D721Med (cell line): Measurements from ENCODE around the gene RASA4.
"Not testable (repeated sequence)": the region's sequence is repeated elsewhere in the genome, so short reads cannot be mapped to it uniquely, and the experiment has no call there.

ENCODE experiments used
- DNase-seq: peaks from one replicate; pipeline ENCODE4 v3.0.0; 2011; ENCODE audit warnings: low spot score; ENCODE audit not compliant: insufficient read length
- FAIRE-seq: peaks from 2 replicates; lab custom pipeline; 2011; peaks lifted over from hg19 to GRCh38; lab: Jason Lieb, UNC

The RASA4 gene

GRCh38 chr7:102610441-102610840, 6.1 kb downstream of the RASA4 start:
- not testable (repeated sequence) for FAIRE-seq, DNase-seq

- DNase-seq, FAIRE-seq: not testable (repeated sequence)
Measured at GRCh38 chr7:102609734-102610133, 6.8 kb downstream of the RASA4 start.

GRCh38 chr7:102606848-102607247, 9.7 kb downstream of the RASA4 start:
- FAIRE-seq = not testable (repeated sequence)

GRCh38 chr7:102604431-102605145, 12.0 kb downstream of the RASA4 start:
- not testable (repeated sequence) for DNase-seq, FAIRE-seq

More at GRCh38 chr7:102606848-102607247, 9.7 kb downstream of the RASA4 start:
- not testable (repeated sequence) for DNase-seq

DNA sequence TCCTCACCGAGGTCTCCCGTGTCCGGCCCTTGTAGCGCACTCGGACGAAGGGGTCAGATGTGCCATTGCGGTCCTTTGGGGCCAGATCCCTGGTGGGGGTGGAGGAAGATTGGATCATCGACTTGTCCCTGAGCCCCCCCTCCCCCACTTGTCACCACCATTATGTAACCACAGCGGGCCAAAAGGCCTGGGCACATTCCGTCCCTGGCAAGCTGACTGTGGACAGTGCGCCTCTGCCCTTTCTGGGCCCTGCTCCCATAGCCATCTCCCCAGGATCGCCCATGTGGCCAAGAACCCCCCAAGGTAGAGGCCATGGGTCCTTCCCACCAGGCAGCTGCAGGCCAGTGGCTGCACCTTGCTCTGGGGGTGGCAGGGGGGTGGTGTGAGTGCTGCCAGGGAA, 14.2 kb downstream of the RASA4 start:
- DNase-seq, FAIRE-seq: not testable (repeated sequence)

GRCh38 chr7:102599699-102600098, 16.9 kb downstream of the RASA4 start:
- not testable (repeated sequence) for DNase-seq, FAIRE-seq

GRCh38 chr7:102596036-102596435, 20.5 kb downstream of the RASA4 start:
- DNase-seq, FAIRE-seq: not testable (repeated sequence)

DNA sequence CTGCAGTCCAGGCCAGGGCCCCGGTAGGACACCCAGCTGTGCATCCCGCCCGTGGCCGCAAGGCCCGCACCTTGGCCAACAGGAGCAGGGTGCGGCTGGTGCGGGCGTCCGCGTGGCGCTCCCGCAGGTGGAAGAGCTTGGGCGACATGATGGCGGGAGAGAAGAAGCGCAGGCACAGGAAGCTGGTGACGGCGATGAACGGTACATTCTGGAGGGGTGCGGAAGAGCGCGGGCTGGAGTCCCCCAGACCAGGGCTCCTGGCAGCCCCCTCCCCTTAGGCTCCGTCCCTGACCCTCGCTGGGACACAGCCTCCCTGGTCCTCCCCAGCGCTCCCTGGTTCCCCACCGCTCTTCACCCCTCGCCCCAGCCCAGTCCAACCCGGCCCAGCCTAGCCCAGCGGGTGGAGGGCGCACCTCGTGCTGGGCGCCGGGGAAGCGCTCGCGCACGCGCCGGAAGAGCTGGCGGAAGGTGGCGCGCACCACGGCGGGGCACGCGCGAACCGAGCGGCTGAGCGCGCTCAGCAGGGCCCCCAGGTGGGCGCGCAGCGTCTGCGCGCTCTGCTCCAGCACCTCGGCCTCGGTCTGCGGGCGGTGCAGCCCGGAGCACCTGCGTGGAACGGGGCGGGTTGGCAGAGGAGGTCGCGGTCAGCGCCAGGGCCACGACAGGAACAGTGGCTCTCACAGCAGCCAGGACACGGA, 22.8 kb downstream of the RASA4 start:
- not testable (repeated sequence) for DNase-seq, FAIRE-seq

- not testable (repeated sequence) for DNase-seq, FAIRE-seq
Measured at GRCh38 chr7:102592477-102593019, 24.0 kb downstream of the RASA4 start.

GRCh38 chr7:102589857-102590256, 26.7 kb downstream of the RASA4 start:
- DNase-seq, FAIRE-seq: not testable (repeated sequence)

DNA sequence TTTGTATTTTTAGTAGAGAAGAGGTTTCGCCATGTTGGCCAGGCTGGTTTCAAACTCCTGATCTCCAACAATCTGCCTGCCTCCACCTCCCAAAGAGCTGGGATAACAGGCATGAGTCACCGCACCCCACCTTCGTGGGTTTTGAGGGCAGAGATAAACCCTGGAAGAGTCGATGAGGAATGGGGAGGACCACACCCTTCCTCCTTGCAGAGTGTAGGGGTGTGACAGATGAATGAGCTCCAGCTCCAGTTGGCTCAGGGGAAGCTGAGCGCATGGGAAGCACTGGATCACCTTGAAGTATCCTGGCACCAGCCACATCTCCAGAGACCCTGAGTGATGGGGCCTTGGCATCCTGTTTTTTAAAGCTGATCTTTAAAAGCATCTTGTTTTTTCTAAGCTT, 33.1 kb downstream of the RASA4 start:
- not testable (repeated sequence) for FAIRE-seq, DNase-seq

DNA sequence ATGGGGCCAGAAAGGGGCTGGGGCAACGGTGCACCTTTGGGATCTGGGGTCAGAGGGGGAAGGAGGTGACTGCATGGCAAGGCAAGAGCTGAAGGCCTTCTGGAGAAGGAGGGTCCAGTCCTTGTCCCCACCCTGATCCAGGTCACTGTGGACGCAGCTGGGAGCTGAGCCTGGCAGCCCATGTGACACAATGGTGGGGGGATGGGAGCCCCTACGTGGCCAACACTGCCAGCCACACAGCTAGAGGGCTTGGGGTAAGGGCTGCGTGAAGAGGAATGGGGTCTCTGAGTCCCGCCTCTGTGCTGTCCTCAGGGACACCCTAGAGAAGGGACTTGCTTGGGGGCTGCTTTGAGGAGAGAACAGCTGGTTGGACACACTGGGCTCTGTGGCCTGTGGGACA, 34.8 kb downstream of the RASA4 start:
- DNase-seq, FAIRE-seq: not testable (repeated sequence)

GRCh38 chr7:102578486-102578885, 38.1 kb downstream of the RASA4 start:
- not testable (repeated sequence) for DNase-seq, FAIRE-seq

DNA sequence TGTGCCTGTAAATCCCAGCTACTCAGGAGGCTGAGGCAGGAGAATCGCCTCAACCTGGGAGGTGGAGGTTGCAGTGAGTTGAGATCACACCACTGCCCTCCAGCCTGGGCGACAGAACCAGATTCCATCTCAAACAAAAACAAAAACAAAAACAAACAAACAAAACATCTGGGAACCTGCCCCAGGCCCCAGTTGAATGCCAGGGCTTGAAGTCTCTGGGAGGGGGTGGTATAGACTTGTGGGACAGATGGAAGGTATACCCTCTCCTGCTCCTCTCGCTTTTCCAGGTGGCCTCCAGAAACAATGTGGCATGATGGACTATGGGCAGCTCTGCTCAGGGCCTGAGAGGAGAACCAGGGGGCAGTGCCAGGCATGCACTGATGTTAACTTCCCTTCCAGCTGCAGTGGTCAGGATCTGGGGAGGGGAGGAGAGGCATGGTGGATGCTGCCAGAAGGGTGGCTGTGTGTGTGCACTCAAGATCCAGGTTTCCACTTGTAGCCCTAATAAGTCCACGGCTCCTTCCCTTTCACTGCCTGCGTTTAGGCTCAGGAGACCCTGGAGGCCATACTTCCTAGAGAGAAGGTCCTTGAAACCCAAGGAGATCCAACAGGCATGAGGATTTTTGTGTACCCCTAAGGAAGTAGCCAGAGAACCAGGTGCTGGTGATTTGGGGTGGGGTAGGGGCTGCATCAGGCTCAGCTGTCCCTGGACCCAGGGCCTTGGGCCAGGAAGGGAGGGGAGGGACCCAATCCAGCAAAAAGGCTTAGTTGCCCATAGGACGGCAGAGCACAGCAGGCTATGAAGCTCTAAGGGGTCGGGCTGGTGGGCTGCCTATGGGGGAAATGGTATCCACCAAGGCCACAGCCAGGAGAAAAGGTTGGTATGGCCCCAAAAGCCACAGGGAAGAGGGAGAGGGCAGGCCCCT, 39.0 kb downstream of the RASA4 start:
- FAIRE-seq, DNase-seq: not testable (repeated sequence)

DNA sequence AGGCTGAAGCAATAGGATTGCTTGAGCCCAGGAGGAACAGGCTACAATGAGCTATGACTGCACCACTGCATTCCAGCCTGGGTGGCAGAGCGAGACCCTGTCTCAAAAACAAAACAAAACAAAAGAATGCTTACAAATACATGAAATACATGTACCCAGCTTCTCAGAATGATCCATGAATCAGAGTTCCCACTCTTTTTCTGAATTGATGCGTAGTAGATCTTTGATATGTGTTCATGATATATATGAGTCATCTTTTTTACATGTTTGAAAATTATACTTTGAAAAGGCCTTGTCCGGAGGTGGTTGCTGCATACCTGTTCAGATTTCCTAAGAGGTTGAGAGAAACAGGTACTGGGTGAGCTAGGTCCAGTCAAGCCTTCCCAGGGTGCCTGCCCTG, 40.2 kb downstream of the RASA4 start:
- DNase-seq, FAIRE-seq: not testable (repeated sequence)

DNA sequence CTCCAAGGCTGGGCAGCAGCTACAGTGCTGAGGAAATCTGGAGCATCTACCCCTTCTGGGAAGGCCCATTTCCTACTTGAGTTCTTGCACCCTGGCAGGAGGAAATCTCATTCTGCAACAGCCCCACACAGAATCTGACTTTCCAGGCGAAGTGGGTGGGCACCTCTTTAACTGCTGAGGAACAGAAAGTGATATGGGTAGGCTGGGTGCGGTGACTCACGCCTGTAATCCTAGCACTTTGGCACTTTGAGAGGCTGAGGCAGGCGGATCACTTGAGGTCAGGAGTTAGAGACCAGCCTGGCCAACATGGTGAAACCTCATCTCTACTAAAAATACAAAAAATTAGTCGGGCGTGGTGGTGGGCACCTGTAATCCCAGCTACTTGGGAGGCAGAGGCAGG, 41.9 kb downstream of the RASA4 start:
- FAIRE-seq, DNase-seq: not testable (repeated sequence)
